Sigmoid colon (tissue), 7 donors: ENCODE measurements around the gene LBX2. TPM values are rescaled to one million over a fixed set of nuclear protein-coding genes. Genes with fewer than 3 reads are reported as not detected.
A peak's percentile ranks its signal among the peaks of the same experiment; 100 is the strongest.

ENCODE experiments used
- DNase-seq: peaks from one replicate; pipeline ENCODE4 v3.0.0-alpha.2; 2019
- H3K27ac ChIP-seq, 4 donors: fragments of 200-600 bp; sonication (generic); one replicate each; pipeline ENCODE4 v1.5.1; 2016 to 2019; ENCODE audit warnings: mild to moderate bottlenecking in 1 of 4
- H3K27me3 ChIP-seq, 3 donors: fragments of 200-600 bp; sonication (generic); one replicate each; pipeline ENCODE4 v1.5.1; 2019; ENCODE audit warnings: mild to moderate bottlenecking in 1 of 3
- H3K36me3 ChIP-seq, 4 donors: fragments of 200-600 bp; sonication (generic); one replicate each; pipeline ENCODE4 v1.5.1; 2016 to 2019
- H3K4me1 ChIP-seq, 4 donors: fragments of 200-600 bp; sonication (generic); one replicate each; pipeline ENCODE4 v1.5.1; 2017 to 2019
- H3K4me3 ChIP-seq, 4 donors: fragments of 200-600 bp; sonication (generic); one replicate each; pipeline ENCODE4 v1.5.1; 2017 to 2019; ENCODE audit warnings: mild to moderate bottlenecking in 2 of 4, moderate library complexity in 1 of 4
- H3K9me3 ChIP-seq, 4 donors: fragments of 200-600 bp in 3 of 4; sonication (generic) in 3 of 4; one replicate each; pipeline versions ENCODE4 v1.5.1 to v1.6.1; 2013 to 2019
- EP300 ChIP-seq, 4 donors: sonication (generic); formaldehyde crosslinking; IDR thresholded peaks; one replicate each; pipeline ENCODE4 v1.6.1; 2017; ENCODE audit warnings: antibody characterized with exemption in 4 of 4
- POLR2A ChIP-seq, 2 donors: fragments of 450-650 bp; IDR thresholded peaks; one replicate each; pipeline ENCODE4 v1.6.1; 2016; ENCODE audit warnings: antibody characterized with exemption in 2 of 2, mild to moderate bottlenecking in 2 of 2, moderate library complexity in 2 of 2
- POLR2AphosphoS5 ChIP-seq, 4 donors: sonication (generic); formaldehyde crosslinking; IDR thresholded peaks; one replicate each; pipeline ENCODE4 v1.6.1; 2017; ENCODE audit warnings: antibody characterized with exemption in 4 of 4
- WGBS, 2 donors: extraction: QIAGEN DNeasy Blood & Tissue Kit; methylation state at CpG; one replicate each; pipeline ENCODE4 v1.1.7; 2013; 5-methylcytosine and 5-hydroxymethylcytosine counted together
- intact Hi-C: fragments of 100-400 bp; cut with DNase I; formaldehyde crosslinking; loops from one replicate; pipeline ENCODE4 v1.15.1; 2023
- polyA plus RNA-seq, 3 donors: library from polyadenylated mRNA; stranded (reverse); fragments of 200-250 nt; gene quantifications; one replicate each; pipeline ENCODE4 v1.2.3, GENCODE V29; 2013
- total RNA-seq, 4 donors: library from RNA; depleted of rRNA; stranded (reverse); fragments of >200 nt; gene quantifications; one replicate each; pipeline ENCODE4 v1.1.0, GENCODE V29; 2016
- TF ChIP-seq, protein P1 (sequence below), 4 experiments: fragments of 450-650 bp in 3 of 4; fragments of 200-600 bp in 1 of 4; IDR thresholded peaks; one replicate each; pipeline ENCODE4 v1.5.1; 2016 to 2019; ENCODE audit warnings: antibody characterized with exemption in 4 of 4, mild to moderate bottlenecking in 3 of 4, moderate library complexity in 2 of 4
- donor health status: healthy with polysubstance abuse.
- donor health status: Bipolar disorder and iron deficiency.
- donor health status: healthy.

Gene LBX2, protein sequence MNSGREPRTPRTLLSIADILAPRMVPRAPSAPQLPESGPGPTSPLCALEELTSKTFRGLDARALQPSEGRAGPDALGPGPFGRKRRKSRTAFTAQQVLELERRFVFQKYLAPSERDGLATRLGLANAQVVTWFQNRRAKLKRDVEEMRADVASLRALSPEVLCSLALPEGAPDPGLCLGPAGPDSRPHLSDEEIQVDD
- total RNA-seq (under 1 TPM in 1 of 4 donors, not detected in 3; 0.99 TPM), polyA plus RNA-seq (1 to 10 TPM; 1.3 to 2.4 (median 1.8) TPM)

DNA sequence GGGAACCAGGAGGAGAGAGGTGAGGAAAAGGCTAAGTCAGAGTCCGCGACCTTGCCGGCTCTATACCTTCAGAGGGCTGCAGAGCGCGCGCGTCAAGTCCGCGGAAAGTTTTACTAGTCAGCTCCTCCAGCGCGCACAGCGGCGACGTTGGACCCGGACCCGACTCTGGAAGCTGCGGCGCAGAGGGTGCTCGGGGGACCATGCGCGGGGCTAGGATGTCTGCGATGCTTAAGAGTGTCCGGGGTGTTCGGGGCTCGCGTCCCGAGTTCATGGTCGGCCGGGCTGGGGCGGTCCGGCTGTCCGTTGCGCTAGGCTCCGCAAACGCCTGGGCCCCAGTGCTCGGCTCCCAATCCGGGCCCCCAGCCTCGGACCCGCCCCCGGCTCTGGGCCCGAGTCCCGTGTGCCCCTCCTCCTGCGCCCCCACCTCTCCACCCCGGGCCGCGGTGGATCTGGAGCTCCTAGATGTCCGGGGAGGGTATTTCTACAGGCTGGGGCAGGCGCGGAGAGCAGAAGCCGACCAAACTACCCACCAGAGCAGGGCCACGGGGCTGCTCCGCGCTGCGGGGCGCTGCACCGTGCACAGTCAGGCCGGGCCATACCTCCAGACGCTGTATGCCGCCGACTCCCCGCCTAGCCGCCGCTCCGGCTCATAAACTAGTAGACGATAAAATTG, at the start of gene LBX2:
Gene LBX2, minus strand, starts transcription at position 337 of the 673 bp plus-strand sequence. Its CDS starts 66 bp downstream, at position 271.
- intact Hi-C loops: no loop called here
- WGBS, 2 donors: 2 to 3% methylated on average over 65 of the region's 65 CpGs
- Histone ChIP-seq H3K9me3 (no peaks in the 10 kb centered on the region), H3K27ac (no peak within 1 kb of the TSS), H3K36me3 (peaks cover 0 to 2% (median 0%) of the 10 kb centered on the region in 4 donors), H3K27me3 (peaks cover 49 to 78% (median 55%) of the 10 kb centered on the region in 3 donors), H3K4me3 (peak within 1 kb of the TSS in 2 of 4 donors; percentile 36 to 44), H3K4me1 (peaks cover 0 to 45% (median 39%) of the 10 kb centered on the region in 4 donors)
- no peak for TF ChIP-seq EP300 (IDR thresholded peaks at IDR 0.05)
- TF ChIP-seq POLR2AphosphoS5 (IDR thresholded peaks at IDR 0.05): no peak
- TF ChIP-seq POLR2A (IDR thresholded peaks at IDR 0.05): no peak
- TF ChIP-seq, protein P1, sequence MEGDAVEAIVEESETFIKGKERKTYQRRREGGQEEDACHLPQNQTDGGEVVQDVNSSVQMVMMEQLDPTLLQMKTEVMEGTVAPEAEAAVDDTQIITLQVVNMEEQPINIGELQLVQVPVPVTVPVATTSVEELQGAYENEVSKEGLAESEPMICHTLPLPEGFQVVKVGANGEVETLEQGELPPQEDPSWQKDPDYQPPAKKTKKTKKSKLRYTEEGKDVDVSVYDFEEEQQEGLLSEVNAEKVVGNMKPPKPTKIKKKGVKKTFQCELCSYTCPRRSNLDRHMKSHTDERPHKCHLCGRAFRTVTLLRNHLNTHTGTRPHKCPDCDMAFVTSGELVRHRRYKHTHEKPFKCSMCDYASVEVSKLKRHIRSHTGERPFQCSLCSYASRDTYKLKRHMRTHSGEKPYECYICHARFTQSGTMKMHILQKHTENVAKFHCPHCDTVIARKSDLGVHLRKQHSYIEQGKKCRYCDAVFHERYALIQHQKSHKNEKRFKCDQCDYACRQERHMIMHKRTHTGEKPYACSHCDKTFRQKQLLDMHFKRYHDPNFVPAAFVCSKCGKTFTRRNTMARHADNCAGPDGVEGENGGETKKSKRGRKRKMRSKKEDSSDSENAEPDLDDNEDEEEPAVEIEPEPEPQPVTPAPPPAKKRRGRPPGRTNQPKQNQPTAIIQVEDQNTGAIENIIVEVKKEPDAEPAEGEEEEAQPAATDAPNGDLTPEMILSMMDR (IDR thresholded peaks at IDR 0.05): no peak
- no peak for DNase-seq

DNA sequence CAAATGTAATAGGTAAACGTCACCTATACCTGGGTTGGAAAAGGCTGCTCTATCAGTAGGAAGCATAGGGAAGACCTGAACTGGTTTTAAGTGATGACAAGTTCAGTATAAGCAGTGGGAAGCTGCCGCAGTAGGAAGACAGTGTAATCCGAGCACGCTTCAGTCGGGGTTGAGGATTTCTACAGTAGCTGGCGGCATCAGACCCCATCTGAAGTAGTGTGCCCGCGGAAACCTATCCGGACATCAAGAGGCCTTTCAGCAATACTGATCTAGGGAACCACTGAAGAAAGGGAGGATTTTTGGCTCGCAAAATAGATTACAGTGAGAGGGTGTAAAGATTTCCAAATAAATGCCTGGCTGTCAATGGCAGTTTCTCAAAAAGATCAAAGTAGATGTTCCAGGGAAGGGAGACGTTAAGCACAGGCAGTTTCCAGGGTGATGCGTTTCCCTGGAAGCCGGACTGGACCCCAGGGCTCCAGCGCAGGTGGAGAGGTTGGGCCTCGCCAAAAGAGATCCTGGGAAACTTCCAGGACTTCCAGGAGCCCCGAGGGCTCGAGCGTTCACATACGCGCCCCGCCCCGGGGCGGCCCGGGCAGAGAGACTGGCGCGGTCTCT, 49.0 kb upstream of the LBX2 start:
- Histone ChIP-seq H3K4me3 (peak overlapping the region; percentile 39 to 61 (median 58)), H3K27ac (peak overlapping the region; percentile 70 to 81 (median 74)), H3K9me3 (no peaks in the 10 kb centered on the region), H3K4me1 (peaks cover 0 to 22% (median 17%) of the 10 kb centered on the region in 4 donors), H3K36me3 (no peaks in the 10 kb centered on the region), H3K27me3 (no peaks in the 10 kb centered on the region)
- no peak for TF ChIP-seq POLR2A (IDR thresholded peaks at IDR 0.05)
- TF ChIP-seq EP300 (IDR thresholded peaks at IDR 0.05): no peak
- no peak for TF ChIP-seq POLR2AphosphoS5 (IDR thresholded peaks at IDR 0.05)
- no peak for DNase-seq
- intact Hi-C loops: loop anchor here (2.0 kb wide), 1 partner anchor 18 kb away; no protein-coding TSS in a partner anchor
- WGBS, 2 donors: 12 to 25% methylated on average over 26 of the region's 26 CpGs

DNA sequence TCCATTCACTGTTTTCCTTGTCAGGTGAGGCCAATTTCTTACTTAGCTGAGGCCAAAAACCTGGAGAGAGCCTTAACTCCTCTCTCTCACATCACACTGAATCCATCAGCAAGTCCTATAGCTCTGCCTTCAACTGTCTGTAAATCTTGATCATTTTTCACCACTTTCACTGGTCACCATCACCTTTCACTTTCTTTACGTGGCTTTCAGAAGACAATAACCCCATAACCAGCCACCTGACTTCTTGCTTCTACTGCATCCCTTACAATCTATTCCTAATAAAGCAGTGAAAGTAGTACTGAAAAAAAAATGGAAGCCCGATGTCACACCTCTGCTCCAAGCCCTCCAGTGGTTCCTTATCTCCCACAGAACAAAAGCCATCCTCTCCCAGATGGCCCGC, 46.6 kb upstream of the LBX2 start:
- Histone ChIP-seq H3K9me3 (no peaks in the 10 kb centered on the region), H3K4me3 (no peak overlapping the region), H3K27ac (no peak overlapping the region), H3K36me3 (no peaks in the 10 kb centered on the region), H3K27me3 (no peaks in the 10 kb centered on the region), H3K4me1 (peaks cover 0 to 17% (median 11%) of the 10 kb centered on the region in 4 donors)
- TF ChIP-seq POLR2AphosphoS5 (IDR thresholded peaks at IDR 0.05) (no peak), EP300 (IDR thresholded peaks at IDR 0.05) (no peak), POLR2A (IDR thresholded peaks at IDR 0.05) (no peak)
- TF ChIP-seq, protein P1 (IDR thresholded peaks at IDR 0.05): no peak
- WGBS, 2 donors: 91 to 92% methylated on average over 3 of the region's 3 CpGs
- intact Hi-C loops: no loop called here
- no peak for DNase-seq

DNA sequence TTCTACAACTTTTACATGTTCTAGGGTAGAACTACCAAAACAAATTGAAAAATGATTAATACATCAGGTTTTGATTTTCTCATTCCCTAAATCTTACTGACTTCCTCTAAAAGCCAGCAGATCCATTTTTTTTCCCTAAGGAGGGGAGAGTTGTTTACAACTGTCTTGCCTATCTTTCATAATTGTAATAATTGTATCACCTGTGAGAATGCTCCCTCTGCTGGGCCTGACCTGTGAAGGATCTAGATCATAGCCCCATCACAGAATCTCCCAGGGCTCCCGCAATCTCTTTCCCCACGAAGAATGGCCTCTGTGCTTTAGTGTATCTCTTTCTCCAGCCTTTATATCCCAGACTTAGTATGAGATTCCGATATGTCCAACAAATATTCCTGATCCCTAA, 45.2 kb upstream of the LBX2 start:
- H3K9me3 ChIP-seq: no peaks in the 10 kb centered on the region
- H3K36me3 ChIP-seq: no peaks in the 10 kb centered on the region
- no peak overlapping the region for H3K27ac ChIP-seq
- 58 to 82% methylated on average over 3 of the region's 3 CpGs for WGBS, 2 donors
- DNase-seq: no peak
- H3K4me1 ChIP-seq: peaks cover 0 to 14% (median 8%) of the 10 kb centered on the region in 4 donors
- TF ChIP-seq, protein P1 (IDR thresholded peaks at IDR 0.05): no peak
- no peak for TF ChIP-seq EP300 (IDR thresholded peaks at IDR 0.05)
- TF ChIP-seq POLR2A (IDR thresholded peaks at IDR 0.05): no peak
- no peak for TF ChIP-seq POLR2AphosphoS5 (IDR thresholded peaks at IDR 0.05)
- no peaks in the 10 kb centered on the region for H3K27me3 ChIP-seq
- intact Hi-C loops: no loop called here
- no peak overlapping the region for H3K4me3 ChIP-seq

DNA sequence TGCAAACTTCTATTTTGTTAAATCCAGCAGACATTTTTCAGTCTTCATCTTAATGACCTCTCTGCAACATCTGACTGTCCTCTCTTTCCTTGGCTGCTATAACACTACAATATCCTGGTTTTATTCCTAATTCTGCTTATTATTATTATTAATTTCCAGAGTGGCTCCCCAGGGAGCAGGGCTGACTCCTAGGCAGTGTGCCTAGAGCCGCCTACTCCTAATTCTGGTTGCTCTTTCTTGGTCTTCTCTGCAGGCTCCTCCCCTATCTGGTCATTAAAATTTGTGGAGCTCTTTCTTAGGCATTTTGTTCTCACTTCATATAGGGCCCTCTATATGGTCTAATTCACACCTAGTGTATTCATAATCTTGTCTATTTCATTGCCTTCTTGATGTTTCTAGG, 43.6 kb upstream of the LBX2 start:
- Histone ChIP-seq H3K4me1 (no peaks in the 10 kb centered on the region), H3K9me3 (no peaks in the 10 kb centered on the region), H3K36me3 (no peaks in the 10 kb centered on the region), H3K27me3 (no peaks in the 10 kb centered on the region), H3K27ac (no peak overlapping the region), H3K4me3 (no peak overlapping the region)
- no peak for TF ChIP-seq POLR2AphosphoS5 (IDR thresholded peaks at IDR 0.05)
- TF ChIP-seq POLR2A (IDR thresholded peaks at IDR 0.05): no peak
- TF ChIP-seq EP300 (IDR thresholded peaks at IDR 0.05): no peak
- TF ChIP-seq, protein P1 (IDR thresholded peaks at IDR 0.05): no peak
- intact Hi-C loops: no loop called here
- no peak for DNase-seq
- 88 to 94% methylated on average over 1 of the region's 1 CpG for WGBS, 2 donors
